AG04449 (cell line): ENCODE data around the gene EIPR1.

ENCODE experiments used
- CTCF ChIA-PET: fragments of 350-600 bp; formaldehyde crosslinking; extraction: SDS; loops from one replicate; lab custom pipeline; 2021; ENCODE audit warnings: antibody characterized with exemption; lab: Yijun Ruan, JAX
- POLR2A ChIA-PET: fragments of 400-600, 350-600 bp; formaldehyde crosslinking; extraction: SDS; loops from one replicate; lab custom pipeline; 2020; ENCODE audit warnings: antibody characterized with exemption, inconsistent platforms; lab: Yijun Ruan, JAX
- DNase-seq: peaks from one replicate; pipeline ENCODE4 v3.0.0-alpha.2; 2010; ENCODE audit warnings: low read depth, low spot score
- H3K4me3 ChIP-seq: 2 replicates; pipeline ENCODE4 v1.5.1; 2011; ENCODE audit warnings: low read depth, mild to moderate bottlenecking, control low read depth, low read length
- TF ChIP-seq, protein P1 (sequence below): IDR thresholded peaks from one replicate; pipeline ENCODE4 v1.5.1; 2011; ENCODE audit warnings: mild to moderate bottlenecking, moderate library complexity, low read length, control low read depth, inconsistent platforms; ENCODE audit not compliant: insufficient read depth; ENCODE audit errors: missing control alignments

Gene EIPR1

DNA sequence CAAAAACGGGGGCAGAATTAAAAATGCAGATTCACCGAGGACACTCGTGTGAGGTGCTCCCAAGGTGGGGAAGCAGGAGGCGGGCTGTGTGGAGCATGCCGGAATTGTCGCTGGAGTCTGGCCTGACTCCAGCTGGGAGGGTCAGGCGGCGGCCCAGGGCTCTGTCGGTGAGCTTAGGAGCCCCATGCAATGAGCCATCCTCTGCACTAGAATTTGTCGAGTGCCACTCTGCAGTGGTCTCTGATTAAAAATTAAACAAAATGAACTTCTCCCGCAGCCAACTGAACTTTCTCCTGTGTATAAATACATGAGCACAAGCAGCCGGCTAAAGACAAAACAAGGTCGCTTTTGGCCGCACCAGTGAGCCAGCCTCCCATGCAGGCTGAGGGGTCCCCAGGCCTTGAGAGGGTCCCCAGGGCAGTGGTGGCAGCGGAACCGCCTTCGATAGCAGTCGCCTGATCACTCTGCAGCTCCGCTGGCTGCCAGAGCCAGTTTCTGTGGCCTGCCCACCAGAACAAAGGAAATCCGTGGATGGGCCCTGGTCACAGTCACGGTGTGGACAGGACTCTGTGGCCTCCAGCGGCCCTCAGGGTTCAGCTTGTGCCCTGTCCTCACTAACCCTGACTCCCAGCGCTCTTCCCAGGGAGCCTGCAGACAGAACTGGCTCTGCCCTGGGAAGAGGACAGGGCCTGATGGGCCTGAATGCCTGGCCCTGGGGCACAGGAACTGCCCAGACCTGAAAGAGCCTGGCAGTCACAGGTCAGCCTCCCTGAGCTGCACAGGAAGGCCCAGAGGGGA, 201.3 kb downstream of the EIPR1 start:
- H3K4me3 ChIP-seq: no peak overlapping the region
- TF ChIP-seq, protein P1, sequence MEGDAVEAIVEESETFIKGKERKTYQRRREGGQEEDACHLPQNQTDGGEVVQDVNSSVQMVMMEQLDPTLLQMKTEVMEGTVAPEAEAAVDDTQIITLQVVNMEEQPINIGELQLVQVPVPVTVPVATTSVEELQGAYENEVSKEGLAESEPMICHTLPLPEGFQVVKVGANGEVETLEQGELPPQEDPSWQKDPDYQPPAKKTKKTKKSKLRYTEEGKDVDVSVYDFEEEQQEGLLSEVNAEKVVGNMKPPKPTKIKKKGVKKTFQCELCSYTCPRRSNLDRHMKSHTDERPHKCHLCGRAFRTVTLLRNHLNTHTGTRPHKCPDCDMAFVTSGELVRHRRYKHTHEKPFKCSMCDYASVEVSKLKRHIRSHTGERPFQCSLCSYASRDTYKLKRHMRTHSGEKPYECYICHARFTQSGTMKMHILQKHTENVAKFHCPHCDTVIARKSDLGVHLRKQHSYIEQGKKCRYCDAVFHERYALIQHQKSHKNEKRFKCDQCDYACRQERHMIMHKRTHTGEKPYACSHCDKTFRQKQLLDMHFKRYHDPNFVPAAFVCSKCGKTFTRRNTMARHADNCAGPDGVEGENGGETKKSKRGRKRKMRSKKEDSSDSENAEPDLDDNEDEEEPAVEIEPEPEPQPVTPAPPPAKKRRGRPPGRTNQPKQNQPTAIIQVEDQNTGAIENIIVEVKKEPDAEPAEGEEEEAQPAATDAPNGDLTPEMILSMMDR: no peak
- POLR2A ChIA-PET: no interaction called here
- CTCF ChIA-PET: no interaction called here
- DNase-seq: no peak

DNA sequence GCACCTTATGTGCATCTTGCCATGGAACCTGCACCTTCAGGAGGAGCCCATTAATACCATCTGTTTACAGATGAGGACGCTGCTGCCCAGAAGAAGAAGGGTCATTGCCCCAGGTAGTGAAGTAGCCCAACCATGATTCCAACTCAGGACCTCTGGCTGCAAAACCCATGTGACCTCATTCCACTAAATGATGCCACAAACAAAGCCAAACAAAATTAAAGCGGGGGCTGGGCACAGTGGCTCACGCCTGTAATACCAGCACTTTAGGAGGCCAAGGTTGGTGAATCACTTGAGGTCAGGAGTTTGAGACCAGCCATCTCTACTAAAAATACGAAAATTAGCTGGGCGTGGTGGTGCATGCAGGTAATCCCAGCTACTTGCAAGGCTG, 202.1 kb downstream of the EIPR1 start:
- ChIA-PET CTCF (no interaction called here), POLR2A (no interaction called here)
- TF ChIP-seq, protein P1: no peak
- no peak for DNase-seq
- H3K4me3 ChIP-seq: no peak overlapping the region

DNA sequence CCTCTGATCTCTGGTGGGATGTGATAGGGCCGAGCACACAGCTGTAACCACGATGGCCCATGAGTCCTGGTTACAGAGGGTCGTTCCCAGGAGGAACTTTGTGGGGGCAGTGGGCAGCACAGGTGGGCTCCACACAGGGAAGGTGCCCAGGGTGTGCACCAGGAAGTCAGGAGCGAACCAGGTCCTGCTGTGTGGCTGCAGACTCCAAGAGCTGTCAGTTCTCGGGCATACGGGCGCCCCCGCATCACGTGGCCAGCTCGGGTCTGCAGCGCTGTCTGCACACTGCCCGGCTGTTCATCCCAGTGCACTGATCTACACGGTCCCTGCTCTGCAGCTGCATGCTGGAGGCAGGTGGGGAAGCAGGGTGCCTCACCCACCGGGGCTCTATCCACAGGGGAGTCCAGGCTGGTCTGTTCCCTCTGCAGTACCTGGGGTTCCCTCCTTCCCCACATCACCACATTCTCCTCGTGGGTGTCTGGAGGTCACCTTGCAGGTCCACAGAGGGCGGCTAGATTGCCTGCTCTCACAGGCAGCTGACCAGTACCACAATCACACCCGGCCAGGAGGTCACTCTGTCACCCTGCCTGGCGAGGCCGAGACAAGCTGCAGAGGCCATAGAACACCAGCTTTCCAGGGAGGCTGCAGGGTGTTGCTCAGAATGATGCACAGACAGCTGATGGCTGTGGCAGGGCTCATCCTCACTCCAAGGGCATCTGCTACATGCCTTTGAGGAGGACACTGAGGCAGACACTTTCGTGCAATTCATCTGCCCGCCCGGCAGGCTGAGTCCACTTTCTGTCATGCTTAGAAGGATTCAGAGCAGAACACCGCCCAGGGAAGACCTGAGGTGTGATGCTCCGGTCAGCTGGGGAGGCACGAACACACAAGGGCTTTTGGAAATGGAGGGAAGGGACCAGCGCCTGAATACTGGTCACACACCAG, 202.7 kb downstream of the EIPR1 start:
- TF ChIP-seq, protein P1: no peak
- ChIA-PET CTCF (no interaction called here), POLR2A (no interaction called here)
- DNase-seq: no peak
- no peak overlapping the region for H3K4me3 ChIP-seq

DNA sequence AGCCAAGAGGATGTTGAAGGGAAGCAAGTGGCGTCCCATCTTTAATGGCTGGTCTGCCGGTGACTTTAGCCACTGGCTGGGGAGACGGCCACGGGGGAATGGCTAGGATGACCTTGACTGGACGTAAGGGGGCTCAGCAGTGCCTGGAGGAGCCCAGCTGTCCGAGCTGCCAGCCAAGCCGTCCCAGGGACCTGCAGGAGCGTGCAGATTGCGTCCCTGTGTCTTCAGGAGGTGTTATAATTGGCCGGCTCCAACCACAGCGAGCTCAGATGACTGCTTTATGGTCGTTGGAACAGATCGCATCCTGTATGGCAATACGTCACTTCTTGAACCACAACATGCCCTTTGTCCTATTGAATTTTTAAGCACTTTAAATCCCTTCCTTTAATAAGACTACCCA, 204.6 kb downstream of the EIPR1 start:
- TF ChIP-seq, protein P1: no peak
- POLR2A ChIA-PET: no interaction called here
- CTCF ChIA-PET: no interaction called here
- no peak overlapping the region for H3K4me3 ChIP-seq
- no peak for DNase-seq

DNA sequence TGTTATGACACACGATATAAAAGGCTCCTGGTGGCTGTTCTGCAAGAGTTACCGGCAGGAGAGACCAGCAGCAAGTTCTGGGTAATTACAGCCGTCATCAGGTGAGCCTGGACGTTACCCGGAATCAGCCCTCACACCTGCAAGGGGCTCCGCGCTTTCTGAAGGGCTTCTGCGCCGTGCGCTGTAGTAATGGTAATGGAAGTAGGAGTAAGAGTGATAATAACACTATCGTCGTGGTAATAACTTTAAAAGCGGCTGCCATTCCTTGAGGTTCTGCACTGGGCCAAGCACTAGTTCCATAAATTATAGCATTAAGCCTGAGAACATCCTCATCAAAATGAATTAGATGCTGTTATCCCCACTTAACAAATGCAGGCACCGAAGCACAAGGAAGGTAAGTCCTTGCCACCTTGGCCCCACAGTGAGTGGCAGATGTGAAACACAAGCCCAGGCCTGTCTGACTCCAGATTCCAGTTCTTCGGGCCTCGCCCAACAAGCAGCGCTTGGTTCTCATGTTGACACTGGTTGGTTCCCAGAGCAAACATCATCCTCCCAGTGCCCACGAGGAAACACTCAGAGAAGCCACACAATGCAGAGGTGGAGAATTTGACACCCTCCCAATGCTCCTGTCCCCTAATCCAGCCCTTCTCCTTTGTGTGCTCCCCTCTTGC, 205.2 kb downstream of the EIPR1 start:
- CTCF ChIA-PET: no interaction called here
- TF ChIP-seq, protein P1: no peak

More for the DNA sequence above, 205.2 kb downstream of the EIPR1 start:
- POLR2A ChIA-PET: no interaction called here
- DNase-seq: no peak
- no peak overlapping the region for H3K4me3 ChIP-seq
